HG03342 (cell line): ENCODE data around the gene PPFIA2.
A peak's percentile ranks its signal among the peaks of the same experiment; 100 is the strongest.

ENCODE experiments used
- ATAC-seq: cut with Tn5 transposase; IDR thresholded peaks from one replicate; pipeline ENCODE4 v1.9.1; 2021; ENCODE audit warnings: mild to moderate bottlenecking, moderate library complexity; ENCODE audit not compliant: unreplicated experiment

Gene PPFIA2

GRCh38 chr12:81365284-81365683 lies 393.9 kb downstream of the PPFIA2 start:
- ATAC-seq: no peak

DNA sequence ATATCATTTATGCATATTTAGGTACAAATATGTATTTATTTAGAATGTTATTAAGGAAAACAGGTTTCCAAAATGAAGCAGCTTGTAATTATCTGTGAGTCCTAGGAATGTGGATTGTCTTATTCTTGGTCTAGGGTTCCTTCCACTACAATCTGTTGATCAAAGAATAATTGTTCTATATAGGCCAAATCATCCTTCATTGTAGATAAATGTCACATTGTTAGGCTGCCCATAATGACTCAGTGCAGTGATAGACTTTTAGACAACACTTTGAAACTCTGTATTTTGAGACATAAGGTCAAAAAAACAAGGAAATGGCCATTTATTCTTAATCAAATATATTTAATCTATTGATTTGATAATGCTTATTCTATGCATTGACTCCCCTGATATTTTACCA lies 398.2 kb downstream of the PPFIA2 start:
- no peak for ATAC-seq

DNA sequence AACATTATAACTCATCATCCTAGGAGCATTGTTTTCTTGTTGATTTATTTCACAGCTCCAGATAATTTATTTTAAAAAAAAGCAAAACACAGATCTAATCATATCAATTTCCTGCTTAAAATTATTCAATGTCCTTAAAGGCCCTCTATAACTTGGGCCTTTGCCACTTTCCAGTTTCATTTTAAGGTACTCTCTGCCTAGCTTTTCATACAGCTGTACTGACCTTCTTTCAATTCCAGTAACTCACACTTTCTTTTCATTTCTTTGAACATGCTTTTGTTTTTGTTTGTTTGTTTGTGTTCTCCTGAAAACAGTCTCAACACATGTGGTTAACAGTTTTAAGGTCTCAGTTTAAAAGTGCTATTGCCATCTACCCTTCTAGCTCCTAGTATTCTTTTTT lies 399.4 kb downstream of the PPFIA2 start:
- no peak for ATAC-seq

DNA sequence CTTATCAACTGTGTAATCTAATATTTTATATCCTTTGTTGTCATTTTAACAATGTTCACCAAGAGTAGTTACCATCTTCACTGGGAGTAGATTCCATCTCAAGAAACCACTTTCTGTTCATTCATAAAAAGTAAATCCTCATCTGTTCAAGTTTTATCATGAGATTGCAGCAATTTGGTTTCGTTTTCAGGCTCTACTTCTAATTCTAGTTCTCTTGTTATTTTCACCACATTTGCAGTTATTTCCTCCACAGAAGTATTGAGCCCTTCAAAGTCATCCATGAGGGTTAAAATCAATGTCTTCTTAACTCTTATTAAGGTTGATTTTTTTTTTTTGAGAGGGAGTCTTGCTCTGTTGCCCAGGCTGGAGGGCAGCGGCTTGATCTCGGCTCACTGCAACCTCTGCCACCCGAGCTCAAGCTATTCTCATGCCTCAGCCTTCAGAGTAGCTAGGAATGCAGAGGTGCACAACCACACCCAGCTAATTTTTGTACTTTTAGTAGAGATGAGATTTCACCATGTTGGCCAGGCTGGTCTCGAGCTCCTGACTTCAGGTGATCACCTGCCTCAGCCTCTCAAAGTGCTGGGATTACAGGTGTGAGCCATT lies 404.7 kb downstream of the PPFIA2 start:
- ATAC-seq: no peak

DNA sequence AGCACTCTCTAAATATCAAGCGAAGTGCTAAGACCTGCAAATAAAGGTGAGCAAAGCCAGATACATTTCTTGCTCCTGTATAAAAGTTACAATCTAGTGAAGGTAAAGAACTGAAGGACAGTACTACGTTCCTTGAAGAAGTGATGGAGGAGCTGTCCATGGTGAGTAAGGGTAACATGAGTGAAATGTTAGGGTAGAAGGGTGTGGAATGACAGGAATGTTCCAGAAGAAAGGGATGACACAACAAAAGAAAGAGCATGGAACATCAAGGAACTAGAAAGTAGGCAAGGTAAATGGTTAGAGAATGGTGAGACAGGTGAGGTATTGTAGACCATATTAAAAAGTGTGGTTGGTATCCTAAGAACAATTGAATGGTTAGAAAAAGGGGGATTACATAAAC lies 408.8 kb downstream of the PPFIA2 start:
- ATAC-seq: no peak

DNA sequence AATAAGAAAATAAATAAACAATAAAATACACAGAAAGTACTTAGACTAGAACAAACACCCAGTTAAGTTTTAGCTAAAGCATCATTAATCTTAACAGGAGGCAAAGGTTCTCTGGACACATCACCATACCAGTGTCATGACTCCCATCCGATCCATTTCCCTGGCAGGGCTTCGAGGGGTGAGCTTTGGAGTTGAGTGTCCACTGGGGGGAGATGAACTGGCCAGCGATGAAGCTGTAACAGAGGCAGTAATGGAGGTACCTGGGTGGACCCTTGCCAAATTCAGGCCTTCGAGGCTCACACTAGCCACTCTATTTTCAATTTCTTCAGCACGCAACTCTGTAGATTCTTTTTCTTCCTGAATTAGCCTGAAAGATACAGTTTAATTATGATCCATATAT lies 411.7 kb downstream of the PPFIA2 start:
- no peak for ATAC-seq

GRCh38 chr12:81340910-81341309 lies 418.2 kb downstream of the PPFIA2 start:
- no peak for ATAC-seq

DNA sequence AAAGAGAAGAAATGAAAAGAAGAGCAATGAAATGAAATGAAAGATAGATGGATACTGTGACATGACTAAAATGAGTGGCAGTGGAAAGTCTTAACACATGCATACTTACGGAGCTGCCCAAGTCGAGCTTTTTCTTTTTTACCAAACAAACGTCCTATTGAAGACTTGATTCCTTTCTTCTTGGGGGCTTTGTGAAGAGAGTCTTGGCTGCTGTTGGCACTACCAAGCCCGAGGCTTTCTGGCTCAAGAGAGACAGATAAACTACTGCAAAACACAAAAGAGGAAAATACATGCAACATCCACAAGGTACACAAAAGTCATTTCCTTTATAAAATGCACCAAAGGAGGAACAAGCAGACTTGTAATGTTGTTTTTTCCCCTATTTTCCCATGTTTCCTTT lies 420.1 kb downstream of the PPFIA2 start:
- no peak for ATAC-seq

DNA sequence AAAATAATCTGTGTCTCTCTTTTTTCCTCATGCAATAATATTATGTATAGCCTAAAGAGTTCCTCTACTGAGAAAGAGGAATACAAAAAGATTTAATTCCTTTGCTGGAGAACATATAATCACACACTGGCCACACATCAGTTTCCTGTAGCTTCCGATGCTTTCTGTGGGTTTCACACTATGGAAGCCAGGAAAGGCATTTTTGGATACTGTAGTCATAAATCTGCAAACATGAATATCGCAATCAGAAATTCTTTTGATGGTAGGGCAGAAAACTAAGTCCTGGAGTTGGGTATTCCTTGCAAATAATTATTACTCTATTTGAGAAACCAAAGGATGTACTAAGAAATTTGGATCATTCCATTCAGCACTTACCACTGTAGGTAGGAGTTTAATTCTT lies 421.3 kb downstream of the PPFIA2 start:
- ATAC-seq: no peak

GRCh38 chr12:81333812-81334211 lies 425.3 kb downstream of the PPFIA2 start:
- ATAC-seq: no peak

DNA sequence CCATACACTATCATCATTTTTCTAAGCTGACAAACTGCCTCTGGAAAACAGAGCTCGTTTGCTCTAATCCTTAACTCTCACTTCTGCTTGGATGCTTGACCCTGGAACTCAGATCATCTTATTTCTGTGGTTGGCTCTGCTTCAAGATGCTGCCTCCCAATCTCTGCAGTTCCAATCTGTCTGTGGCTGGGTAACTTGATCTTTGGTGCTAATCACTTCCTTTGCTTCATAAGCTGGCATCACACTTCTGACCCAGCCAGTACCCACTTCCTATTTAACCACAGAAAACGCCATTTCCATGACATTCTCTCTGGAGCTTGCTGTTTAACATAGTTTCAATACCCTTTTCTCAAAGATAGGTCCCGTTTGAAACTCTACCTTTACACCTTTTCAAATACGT lies 427.1 kb downstream of the PPFIA2 start:
- ATAC-seq: no peak

DNA sequence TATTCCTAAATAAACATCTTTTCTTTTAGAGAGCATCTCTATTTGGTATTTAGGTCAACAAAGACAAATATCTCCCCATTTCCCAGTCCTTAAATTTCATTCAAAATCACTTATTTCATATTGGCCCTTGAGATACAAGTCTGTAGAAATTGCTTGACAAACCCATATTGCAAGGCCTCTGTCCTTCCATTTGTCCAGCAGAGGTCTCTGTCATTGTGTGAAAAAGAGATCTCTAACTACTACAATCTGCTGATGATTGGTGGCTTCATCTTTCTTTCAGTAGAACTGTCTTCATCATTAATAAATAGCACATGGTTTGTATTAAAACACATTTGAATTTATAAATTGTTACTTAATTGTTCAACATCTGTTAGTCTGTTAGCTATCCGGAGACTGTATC lies 428.7 kb downstream of the PPFIA2 start:
- no peak for ATAC-seq

DNA sequence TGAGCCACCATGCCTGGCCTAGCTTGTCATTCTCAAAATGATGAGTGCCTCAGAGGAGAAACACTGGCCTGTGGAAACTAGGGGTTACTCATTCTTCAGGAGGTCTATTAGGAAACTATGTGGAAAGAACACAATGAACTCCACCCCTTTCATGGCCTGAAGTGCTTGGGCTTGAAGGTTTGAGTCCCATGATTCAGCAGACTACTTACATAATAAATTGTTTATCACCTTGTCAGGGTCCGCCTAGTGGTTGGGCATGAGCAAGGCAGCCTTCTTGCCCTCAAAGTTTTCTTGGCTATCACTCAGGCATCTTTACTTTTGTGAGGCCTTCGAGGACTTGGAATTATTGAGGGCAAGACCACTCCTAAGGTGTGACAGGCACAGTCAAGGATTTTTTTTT lies 430.1 kb downstream of the PPFIA2 start:
- ATAC-seq: peak; percentile 83

- ATAC-seq: no peak
Measured at GRCh38 chr12:81327425-81327824, 431.7 kb downstream of the PPFIA2 start.

DNA sequence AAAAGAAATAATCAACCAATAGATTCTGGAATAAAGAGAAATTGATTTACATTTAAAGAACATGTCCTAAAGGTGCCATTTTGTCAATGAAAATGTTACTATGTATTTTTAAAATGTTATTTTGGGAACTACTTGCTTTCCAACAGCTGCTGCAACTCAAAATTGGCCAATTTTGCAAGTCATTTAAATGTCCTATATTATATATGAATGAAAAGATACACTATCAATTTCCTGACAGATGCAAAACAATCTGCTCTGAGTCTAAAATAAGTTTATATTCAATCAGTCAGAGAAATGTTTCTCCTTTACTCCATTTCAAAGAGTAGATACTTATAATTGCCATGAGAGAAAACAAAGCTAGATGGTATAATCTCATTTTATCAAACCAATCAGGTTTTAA lies 434.1 kb downstream of the PPFIA2 start:
- no peak for ATAC-seq

- ATAC-seq: no peak
Measured at GRCh38 chr12:81314903-81315531, 444.1 kb downstream of the PPFIA2 start.

DNA sequence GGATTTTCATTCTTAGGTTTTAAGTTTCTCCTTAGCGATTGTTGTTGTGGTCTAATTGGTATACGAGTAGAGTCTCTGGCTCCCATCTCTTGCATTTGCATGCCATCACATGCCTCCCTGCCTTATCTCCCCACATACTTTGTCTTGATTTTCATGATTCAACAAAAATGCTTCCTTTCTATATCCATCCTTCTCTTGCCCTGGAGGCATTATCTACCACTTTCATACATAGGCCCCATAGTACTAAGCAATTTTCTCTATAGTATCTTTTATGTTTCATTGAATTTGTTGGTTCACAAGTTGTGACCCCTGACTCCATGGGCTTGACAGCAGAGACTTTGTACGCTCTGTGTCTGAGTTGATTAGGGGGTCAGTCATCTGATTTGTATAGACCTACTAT lies 455.2 kb downstream of the PPFIA2 start:
- ATAC-seq: no peak

DNA sequence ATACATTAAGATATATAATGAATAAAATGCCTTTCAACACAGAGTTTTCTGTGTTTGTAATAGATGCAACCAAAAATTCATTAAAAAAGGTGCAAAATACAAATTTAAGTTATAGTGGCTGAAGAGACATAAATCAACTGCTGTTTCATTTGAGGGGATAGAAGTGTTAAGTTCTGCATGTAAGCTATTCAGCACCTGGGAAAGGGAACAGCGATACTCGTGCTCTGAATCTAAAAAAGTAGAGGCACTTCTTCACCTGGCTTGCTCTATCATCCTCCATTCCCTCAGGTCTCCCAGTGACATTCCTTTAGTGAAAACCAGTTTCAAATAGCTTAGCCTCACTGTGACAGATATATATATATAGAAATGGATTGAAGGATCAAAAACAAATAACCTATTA lies 458.7 kb downstream of the PPFIA2 start:
- no peak for ATAC-seq

- no peak for ATAC-seq
Measured at GRCh38 chr12:81297601-81298000, 461.5 kb downstream of the PPFIA2 start.

DNA sequence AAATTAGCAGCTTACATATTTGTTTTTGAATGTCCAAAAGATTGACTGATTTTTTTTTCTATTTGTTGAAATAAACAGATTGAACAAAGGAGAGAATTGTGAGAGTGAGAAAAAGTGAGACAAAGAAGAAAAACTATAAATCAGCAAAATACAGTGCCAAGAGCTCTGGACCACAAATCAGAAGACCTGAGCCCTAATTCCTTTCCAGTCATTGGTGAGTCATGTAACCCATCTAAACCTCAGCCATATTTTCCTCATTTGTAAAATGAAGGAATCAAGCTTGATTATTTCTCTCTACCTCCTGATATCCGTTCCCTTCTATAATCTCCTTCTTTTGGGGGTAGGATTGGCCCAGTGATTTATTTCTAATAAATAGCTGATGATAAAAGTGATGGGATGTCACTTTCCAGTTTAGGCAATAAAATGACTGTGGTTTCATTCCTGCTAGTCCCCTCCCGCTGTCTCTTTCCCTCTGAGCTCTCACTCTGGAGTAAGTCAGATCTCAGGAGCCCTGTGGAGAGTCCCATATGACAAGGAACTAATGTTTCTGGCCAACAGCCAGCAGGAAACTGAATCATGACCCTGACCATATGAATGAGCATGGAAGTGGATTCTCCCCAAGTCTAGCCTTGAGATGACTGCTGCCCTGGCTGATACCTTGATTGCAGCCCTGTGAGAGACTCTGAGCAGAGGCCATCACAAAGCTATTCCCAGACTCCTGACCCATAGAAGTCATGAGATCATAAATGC lies 462.4 kb downstream of the PPFIA2 start:
- ATAC-seq: no peak

DNA sequence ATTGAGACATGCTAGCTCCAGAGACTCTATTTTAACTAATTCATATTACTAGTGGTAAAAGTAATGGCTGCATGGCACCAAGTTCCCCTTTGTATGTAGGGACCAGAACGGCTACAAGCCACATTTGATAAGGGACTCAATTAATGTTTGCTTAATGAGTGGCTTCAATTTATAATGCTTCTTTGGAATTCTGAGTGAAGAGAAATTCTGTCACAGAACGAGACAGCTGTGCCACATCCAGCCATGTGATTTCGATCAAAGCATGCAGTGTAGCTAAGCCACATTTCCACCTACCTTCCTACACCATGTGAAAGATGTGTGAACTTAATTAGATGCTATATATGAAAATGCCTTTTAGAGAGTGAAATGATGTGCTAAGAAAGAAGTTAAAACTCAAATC lies 463.9 kb downstream of the PPFIA2 start:
- ATAC-seq: no peak
